NCI-H187 (cell line): ENCODE measurements around the gene EEFSEC.

Source experiments
- DNase-seq, 2 experiments: peaks; one replicate each; lab custom pipeline; 2025; lab: John Stamatoyannopoulos, UW

The EEFSEC gene

DNA sequence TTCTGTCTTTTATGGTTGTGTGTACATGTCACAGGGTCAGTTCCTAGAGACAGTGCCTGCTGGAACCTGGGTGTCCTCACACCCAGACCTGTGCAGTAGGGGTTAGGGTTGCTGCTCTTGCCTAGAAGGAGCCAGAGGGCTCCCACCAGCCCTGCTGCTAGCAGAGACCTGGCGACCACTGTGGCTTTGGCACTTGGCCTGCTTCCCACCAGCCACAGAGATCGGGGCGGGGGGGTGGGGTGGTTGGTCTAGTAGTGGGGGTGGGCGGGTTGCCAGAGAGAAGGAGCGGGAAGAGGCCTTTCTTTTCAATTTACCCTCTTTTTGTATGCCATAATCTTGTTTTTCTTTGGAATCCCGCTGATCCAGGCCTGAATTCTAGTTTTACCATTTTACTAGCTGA lies 29.4 kb downstream of the EEFSEC start:
- DNase-seq = no peak

DNA sequence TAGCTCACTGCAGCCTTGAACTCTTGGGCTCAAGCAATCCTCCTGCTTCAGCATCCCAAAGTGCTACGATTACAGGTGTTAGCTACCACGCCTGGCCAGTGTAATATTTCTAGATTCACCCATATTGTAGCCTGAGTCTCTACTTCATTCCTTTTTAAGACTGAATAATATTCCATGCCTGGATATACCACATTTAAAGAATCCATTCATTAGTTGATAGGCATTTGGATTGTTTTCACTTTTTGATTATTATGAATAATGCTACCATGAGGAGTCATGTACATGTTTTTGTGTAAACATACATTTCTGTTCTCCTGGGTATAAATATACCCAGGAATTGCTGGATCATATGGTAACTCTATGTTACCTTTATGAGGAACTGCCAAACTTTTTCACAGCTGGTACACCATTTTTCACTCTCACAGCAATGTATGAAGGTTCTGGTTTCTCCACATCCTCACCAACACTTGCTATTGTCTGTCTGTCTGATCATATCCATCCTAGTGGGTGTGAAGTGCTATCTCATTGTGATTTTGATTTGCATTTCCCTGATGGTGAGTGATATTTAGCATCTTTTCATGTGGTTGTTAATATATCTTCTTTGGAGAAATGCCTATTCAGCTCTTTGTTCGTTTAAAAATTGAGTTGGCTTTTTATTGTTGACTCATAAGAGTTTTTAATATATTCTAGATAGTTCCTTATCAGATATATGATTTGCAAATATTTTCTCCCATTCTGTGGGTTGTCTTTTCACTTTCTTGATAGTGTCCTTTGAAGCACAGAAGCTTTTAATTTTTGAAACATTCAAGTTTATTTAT lies 32.6 kb downstream of the EEFSEC start:
- DNase-seq = no peak

DNA sequence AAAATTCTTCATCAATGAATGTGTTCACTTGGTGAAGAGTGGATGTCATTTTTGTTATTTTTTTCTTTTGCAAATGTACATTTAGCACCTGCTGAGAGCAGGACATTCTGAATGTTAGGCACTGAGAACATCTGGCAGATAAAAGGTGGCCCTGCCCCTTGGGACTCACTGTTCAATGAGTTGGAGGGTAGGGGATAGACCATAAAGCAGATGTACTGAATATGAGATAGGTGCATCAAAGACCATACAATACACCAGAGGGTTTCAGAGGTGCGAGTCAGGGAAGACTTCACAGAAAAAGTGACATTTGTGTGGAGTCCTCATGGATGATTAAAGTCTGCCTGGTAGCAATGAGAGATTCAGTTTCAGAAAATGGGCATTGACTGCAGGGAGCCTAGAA lies 34.2 kb downstream of the EEFSEC start:
- no peak for DNase-seq

DNA sequence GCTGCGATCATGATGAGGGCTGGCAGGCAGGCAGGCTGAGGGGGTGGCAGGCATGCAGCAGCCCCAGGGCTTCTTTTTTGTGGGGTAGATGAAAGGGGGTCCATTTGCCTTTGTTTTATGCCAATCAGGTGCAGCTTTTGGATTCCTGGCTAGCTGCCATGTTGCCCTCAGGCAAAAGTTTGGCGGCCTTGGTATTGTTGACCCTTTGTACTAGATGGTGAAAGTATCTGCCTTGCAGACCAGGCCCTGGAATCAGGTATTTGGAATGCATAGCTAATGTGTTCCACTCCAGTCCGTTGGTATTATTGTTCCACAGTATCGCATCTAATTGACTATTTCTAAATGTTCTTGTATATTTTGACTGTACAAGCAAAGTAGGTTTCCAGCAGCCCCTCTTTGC lies 35.0 kb downstream of the EEFSEC start:
- no peak for DNase-seq

DNA sequence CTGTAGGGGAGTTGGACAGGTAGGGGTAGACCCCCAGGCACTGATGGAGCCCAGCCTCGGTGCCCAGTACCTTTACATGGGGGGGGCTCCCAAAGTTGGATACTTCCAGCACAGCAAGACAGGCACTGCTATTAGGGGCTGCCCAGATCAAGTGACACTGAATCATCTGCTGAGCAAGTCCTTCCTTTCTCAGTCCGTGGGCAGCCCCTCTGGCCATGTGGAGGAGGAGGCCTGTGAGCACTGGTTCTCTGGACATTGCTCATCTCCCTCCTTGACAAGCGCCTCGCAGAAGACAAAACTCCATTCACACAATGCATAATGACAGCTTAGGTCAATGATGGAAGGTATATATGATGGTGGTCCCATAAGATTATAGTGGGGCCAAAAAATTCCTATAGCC lies 35.7 kb downstream of the EEFSEC start:
- DNase-seq = no peak

DNA sequence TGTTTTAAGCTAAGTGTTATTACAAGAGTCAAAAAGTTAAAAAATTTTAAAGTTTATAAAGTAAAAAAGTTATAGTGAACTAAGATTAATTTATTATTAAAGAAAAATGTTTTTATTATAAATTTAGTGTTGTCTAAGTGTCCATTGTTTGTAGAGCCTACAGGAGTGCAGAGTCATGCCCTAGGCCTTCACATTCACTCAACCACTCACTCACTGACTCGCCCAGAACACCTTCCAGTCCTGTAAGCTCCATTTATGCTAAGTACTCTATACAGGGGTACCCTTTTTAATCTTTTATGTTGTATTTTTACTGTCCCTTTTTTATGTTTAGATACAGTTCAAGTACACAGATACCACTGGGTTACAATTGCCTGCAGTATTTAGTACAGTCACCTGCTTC lies 37.2 kb downstream of the EEFSEC start:
- DNase-seq = no peak

DNA sequence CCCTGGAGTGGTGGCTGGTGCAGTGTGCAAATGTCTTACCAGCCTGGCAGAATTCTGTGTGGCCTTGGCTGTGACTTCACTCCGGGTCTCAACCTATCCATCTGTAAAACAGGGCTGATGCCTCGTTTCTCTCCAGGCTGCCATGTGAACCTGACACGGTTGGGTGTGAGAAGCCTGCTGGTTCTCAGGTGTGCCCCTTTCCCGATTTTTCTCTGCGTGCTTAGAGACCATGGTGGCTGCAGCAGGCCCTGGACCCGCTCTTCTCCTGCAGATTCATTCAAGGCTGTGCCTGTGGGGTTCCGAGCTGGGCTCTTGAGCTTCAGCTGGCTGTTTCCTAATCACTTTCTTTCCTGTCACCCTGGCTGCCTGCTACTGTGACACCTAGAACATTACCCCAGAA lies 38.9 kb downstream of the EEFSEC start:
- DNase-seq = no peak

DNA sequence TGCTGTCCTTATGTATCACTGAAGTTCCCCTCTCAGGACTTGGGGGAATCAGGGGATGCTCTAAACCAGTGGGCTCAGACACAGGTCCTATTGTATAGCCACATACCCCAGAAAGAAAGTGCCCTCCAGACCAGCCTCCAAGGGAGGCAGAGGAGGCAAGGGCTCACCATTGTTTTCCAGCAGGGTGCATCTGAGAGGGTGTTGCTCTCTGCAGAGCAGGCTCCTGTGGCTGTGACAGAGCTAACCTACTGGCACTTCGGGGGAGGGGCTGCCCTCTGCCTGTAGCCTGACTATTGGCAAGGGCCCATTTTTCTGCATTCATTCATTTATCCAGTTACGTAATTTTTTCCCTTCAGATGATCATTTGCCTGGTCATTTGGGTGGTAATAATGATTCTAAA lies 39.9 kb downstream of the EEFSEC start:
- no peak for DNase-seq

DNA sequence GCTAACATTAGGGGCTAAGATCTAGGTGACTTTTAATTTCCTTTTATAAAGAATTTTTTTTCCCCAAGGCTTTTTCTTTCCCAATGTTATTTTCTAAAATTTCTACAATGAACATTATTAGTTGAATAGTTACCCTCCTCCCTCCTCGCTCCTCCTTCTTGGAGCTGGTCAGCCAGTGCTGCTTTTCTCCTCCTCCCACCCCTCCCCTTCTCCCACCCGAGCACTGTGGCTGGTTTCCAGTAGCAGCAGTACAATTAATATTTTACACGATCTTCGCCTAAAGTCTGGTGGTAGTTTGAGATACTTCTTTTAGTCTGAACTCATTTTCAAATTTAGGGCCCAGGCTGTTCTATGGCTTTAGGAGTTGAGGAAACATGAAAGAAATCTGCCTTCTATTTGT lies 41.6 kb downstream of the EEFSEC start:
- DNase-seq = no peak

DNA sequence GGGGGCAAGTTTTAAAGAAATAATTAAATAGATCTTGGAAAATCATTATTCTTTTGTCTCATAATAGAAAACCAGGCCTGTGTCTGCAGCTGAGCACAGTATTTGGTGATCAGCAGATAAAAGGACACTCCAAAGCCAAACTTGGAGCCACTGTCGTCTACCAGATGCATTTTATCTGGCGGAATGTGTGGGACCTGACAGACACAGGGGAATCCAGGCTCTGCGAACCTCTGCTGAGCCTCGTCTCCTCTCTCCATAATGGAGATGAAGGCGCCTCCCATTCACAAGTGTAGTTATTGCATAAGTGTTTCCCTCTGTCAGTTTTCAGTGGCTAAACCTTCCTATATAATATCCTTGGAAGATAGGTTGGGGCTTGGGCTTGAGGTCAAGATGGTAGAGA lies 42.1 kb downstream of the EEFSEC start:
- no peak for DNase-seq

DNA sequence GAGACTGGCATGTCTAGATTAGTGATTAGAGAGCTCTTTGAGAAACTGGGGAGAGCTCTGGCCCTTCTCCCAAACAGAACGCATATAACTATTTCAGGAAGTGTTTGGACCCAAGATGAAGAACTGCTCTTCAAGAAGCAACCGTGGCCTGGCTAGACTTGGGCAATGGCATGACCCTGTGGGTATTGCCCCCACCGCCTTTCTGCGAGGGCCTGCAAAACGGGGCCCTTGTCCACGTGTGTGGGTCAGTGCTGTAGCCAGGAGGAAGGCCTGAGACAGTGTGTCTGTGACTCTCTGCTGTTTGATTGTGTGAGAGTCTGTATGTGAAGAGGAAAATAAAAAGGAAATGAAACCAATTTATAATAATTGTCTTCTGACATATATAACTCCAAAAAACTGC lies 42.5 kb downstream of the EEFSEC start:
- DNase-seq = no peak

DNA sequence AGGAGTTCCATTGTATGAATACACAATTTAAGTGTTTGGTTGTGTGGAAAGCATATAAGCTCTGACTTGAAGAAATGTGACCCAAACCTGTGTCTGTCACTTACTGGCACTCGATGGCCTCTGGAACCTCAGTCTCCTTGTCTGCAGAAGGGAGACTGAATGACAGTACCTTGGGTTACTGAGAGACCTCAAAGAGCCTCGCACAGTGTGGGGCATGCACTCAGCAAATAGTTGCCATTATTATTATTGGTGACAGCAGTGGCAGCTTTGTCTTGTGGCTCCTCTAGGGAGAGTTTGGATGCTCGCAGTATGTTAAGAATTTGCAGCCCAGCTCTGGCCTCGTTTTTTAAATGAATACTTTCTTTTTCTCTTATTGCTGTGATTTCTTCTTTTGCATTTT lies 43.4 kb downstream of the EEFSEC start:
- no peak for DNase-seq

DNA sequence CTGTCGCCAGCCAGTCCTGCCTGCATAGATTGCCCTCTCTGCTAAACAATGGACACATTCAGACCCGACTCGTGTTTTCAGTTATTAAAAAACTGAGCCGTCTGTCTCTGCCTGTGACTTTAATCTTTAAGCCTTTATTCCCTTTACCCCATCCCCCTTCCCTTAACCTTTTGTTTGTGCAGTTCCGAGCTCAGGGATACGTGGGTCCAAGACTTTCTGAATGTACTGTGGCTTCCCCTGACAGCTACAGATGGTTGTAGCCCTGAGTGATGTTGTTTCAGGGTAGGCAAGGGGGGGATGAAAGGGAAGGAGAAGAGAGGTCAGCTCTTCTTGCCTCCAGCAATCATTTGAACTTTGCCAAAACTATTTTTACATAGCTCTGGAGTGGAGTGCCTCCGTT lies 44.6 kb downstream of the EEFSEC start:
- no peak for DNase-seq

DNA sequence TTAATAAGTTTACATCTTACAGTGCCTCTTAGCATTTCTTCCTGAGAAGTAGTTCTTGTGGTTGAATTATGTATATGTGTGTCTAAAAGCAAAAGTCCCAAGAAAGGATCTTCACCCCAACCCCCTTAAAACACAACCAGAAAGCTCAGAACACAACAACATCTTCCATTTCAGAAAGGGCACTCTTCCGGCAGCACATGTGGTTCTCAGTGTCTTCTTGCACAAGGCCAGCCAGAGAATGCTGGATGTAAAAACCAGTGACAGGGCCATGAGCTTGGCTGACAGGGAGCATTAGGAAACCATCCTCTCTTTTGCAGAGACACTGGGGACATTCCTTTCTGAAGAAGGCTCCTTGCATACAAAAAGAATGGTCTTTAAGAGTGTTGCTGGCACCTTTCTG lies 45.0 kb downstream of the EEFSEC start:
- DNase-seq = no peak

DNA sequence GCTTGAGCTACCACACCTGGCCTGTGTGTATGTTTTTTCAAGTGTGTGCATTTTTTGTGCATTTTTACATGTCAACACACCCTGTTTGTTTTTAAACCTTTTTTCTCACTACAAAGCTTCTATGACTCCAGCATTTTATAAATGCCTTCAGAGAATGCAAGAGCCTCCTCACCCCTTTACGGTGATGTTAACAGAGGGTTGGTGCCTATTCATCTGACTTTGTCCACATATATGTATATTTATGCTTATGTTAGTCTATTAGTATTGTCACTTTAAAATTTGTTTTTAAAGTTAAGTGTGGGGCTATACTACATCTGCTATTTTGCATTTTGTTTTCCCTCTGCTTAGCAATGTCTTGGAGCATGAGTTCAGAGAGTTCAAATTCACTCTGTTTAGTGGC lies 45.8 kb downstream of the EEFSEC start:
- DNase-seq = no peak

DNA sequence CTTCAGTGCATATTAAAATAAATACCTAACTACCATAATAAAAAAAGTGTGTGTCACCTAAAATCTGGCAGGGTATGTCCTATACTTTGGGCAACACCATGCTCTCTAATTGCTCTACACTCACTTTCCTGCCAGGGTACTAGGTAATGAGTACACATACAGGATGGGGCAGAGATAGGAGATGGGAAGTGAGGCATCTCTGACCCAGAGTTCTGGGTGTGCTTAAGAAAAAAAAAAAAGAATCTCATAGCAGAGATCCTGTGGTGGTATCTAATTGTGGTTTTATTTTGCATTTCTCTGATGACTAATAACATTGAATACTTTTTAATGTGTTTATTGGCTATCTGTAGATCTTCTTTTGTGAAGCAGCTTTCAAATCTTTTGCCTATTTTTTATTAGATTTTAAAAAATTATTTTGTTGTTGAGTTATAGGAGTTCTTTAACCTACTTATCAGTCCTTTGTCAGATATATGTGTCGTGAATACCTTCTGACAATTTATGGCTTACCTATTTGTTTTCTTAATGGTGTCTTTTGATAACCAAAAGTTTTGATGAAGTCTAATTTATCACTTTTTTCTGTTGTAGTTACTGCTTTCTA lies 48.0 kb downstream of the EEFSEC start:
- no peak for DNase-seq

DNA sequence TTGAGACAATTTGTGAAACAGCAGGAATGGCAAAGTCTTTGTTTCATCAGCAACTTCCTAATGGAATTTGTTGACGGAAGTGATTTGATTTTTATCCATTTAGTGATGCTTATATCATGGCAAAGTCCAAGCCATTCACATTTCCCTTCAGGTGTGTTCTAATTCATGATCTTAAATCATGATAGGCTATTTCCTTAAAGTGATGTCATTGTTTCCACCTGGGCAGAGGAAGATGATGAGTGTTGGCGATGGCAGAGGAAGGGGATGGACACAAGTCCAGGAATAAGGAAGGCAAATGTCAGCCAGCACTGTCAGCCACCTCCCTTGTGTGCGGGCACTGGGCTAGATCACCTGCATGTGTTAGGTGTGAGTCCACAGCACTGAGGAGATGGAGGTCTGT lies 49.9 kb downstream of the EEFSEC start:
- DNase-seq = no peak

DNA sequence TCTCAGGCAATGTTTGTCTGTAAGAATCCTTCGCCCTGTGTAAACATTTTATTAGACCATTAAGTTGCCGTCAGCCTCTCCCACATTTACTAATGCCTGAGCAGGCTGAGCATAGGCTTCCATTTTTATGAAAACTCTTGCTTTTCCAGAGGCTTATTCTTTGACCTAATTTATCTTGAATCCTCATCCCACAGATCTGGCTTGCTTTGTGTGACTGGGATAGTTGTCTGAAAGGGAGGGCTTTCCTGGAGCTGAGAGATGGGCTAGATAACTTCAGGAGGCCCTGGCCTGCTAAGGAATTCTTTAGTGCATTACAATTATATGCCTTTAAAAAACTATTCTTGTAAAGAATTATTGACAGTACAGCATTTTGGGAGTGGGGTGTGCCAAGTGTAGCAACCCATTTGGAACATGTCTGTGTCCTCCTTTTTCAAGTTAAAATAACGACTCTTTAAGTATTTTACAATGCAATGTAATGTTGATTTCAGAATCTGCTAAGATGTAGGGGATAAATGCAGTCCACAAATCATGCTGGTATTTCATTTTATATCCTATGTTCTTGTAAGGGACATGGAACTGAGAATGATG lies 52.4 kb downstream of the EEFSEC start:
- DNase-seq = no peak

DNA sequence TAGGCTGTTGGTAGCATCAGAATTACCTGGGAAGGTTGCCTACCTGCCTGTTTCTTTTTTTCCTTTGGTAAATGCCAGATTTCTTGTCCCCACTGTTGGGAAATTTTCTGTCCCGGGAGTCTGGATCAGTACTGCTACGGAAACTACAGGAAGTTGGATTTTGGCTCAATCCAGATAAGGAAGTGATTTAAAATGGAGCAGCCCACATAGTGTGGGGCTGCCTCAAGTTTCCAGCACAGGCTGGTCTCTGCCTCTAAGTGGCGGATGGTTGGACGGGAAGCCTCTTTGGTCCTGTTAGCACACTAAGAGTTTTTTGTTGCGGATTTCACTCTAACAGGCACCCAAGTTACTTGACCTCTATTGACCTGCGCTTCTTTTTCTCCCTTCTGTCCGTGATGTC lies 54.7 kb downstream of the EEFSEC start:
- no peak for DNase-seq

DNA sequence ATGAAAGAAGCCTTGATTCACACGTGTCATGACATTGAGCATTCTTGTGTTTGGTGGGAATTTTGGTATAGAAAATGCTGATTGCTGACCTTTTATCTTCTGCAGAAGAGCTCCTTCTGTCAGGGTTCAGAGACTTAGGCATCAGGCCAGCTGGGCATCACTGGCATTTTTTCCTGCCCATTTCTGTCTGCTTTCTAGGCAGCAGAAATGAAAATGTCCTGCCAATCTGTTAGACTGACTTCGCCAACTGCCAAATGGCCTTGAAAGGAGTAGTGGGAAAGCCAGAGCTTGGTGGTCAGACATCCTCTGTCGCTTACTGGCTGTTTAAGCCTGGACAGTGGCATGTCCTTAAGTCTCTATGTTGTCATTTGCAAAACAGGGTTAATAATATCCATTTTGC lies 57.4 kb downstream of the EEFSEC start:
- no peak for DNase-seq

DNA sequence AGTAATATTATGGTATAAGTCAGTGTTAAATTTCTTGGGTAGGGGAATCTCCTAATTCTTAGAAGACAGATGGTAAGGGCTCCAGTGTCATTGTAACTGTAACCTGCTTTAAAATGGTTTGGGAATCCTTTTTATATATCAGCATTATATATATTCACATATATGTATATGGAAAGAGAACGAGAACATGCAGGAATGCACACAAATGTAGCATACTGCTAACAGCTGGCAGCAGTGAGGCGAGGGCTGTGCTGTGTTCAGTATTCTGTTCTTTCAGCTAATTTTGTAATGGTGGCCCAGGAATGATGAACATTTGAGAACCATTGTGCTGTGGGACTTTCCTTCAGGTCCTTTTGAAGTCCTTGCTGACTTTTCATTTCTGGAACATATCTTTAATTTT lies 60.8 kb downstream of the EEFSEC start:
- DNase-seq = no peak

DNA sequence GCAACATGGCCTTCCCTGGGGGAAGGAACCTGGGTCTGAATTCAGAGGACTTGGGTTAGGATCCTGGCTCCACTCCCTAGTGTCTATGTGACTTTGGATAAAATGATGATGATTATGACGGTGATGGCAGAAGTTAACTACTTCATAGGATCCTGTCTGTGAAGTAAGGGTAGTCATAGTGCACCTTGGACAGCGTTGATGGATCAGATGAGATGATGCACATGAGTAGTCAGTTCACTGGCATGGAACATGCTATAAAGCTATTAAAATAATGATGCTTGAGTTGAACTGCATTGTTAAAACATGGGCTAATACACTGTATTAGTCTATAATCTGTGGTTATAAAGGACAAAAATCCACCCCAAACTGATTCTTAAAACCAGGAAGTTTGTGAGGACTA lies 62.0 kb downstream of the EEFSEC start:
- no peak for DNase-seq

DNA sequence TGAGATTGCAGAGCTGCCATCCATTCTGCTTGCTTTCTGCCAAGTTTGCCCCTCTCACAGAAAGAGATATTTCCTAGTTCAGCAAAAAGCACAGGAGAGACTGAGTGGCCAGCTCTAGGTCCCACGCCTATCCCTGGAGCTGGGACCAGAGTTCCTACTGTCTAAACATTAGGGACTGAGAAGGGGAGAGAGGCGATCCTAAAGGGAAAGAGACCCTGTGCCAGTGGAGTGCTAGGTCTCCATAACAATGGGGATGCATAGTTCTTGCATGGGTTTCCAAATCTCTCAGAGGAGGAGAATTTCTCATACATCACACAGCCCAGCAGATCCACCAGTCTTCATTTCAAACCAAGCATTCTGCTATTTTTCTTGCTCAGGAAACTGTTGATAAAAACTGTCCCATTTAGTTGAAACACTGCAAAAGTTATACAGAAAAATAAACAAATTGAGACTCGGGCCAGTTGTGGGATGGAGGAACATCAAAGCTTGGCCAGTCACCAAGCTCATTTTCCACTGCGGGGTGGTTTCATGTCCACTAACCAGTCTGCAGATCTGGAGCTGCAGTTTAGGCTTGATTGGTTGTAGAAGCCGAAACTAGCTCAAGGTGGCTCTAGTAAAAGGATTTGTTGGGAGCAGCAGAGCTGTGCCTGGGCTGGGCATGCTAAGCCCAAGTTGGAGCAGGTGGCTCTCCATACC lies 62.7 kb downstream of the EEFSEC start:
- no peak for DNase-seq
